B cell (primary cell): ENCODE measurements around the gene ANKRD2.

Experiments
- CTCF ChIP-seq: fragments of 200-600 bp; IDR thresholded peaks from one replicate; pipeline ENCODE4 v1.8.0; 2022; ENCODE audit warnings: antibody characterized with exemption, mild to moderate bottlenecking
- EZH2 ChIP-seq: IDR thresholded peaks from 2 replicates; pipeline ENCODE4 v1.6.1; 2012; ENCODE audit warnings: borderline replicate concordance, low read depth, mild to moderate bottlenecking, moderate library complexity, low read length; ENCODE audit not compliant: insufficient read depth, poor library complexity, severe bottlenecking

- TF ChIP-seq CTCF (no peak), EZH2 (no peak)
Measured at GRCh38 chr10:97547271-97547600, 25.3 kb upstream of the ANKRD2 start.
